Measurements from ENCODE around the gene ZNF717.
"Not testable (repeated sequence)": the region's sequence is repeated elsewhere in the genome, so short reads cannot be mapped to it uniquely, and the experiment has no call there.

- not testable (repeated sequence) for TF ChIP-seq EZH2phosphoT487 (conservative IDR thresholded peaks at IDR 0.05; ENCODE audit: low read length)
- TF ChIP-seq, protein P1, sequence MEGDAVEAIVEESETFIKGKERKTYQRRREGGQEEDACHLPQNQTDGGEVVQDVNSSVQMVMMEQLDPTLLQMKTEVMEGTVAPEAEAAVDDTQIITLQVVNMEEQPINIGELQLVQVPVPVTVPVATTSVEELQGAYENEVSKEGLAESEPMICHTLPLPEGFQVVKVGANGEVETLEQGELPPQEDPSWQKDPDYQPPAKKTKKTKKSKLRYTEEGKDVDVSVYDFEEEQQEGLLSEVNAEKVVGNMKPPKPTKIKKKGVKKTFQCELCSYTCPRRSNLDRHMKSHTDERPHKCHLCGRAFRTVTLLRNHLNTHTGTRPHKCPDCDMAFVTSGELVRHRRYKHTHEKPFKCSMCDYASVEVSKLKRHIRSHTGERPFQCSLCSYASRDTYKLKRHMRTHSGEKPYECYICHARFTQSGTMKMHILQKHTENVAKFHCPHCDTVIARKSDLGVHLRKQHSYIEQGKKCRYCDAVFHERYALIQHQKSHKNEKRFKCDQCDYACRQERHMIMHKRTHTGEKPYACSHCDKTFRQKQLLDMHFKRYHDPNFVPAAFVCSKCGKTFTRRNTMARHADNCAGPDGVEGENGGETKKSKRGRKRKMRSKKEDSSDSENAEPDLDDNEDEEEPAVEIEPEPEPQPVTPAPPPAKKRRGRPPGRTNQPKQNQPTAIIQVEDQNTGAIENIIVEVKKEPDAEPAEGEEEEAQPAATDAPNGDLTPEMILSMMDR (IDR thresholded peaks at IDR 0.05; ENCODE audit: insufficient read depth, low read length, poor library complexity, severe bottlenecking) = not testable (repeated sequence)
Measured at GRCh38 chr3:75771631-75772030, 13.7 kb downstream of the ZNF717 start.

All from SU-DHL-6 (cell line).